GM21825 (cell line): ENCODE measurements around the gene COL12A1.

ENCODE experiments used
- ATAC-seq: cut with Tn5 transposase; IDR thresholded peaks from one replicate; pipeline ENCODE4 v1.9.1; 2021; ENCODE audit warnings: mild to moderate bottlenecking, moderate library complexity; ENCODE audit not compliant: unreplicated experiment

Gene COL12A1

GRCh38 chr6:75180864-75181263, 25.0 kb downstream of the COL12A1 start:
- ATAC-seq: no peak

- no peak for ATAC-seq
Observed at GRCh38 chr6:75178757-75179156, 27.1 kb downstream of the COL12A1 start.

- ATAC-seq: no peak
Observed at GRCh38 chr6:75176076-75176582, 29.7 kb downstream of the COL12A1 start.

- ATAC-seq: no peak
Observed at GRCh38 chr6:75171986-75172385, 33.9 kb downstream of the COL12A1 start.

GRCh38 chr6:75171567-75171966, 34.3 kb downstream of the COL12A1 start:
- no peak for ATAC-seq

GRCh38 chr6:75170691-75171560, 34.9 kb downstream of the COL12A1 start:
- no peak for ATAC-seq

GRCh38 chr6:75169689-75170586, 35.9 kb downstream of the COL12A1 start:
- no peak for ATAC-seq

GRCh38 chr6:75167851-75168250, 38.0 kb downstream of the COL12A1 start:
- no peak for ATAC-seq

- no peak for ATAC-seq
Observed at GRCh38 chr6:75167325-75167724, 38.5 kb downstream of the COL12A1 start.

- ATAC-seq: no peak
Observed at GRCh38 chr6:75166773-75167172, 39.1 kb downstream of the COL12A1 start.

GRCh38 chr6:75166236-75166635, 39.6 kb downstream of the COL12A1 start:
- no peak for ATAC-seq

GRCh38 chr6:75158176-75158575, 47.7 kb downstream of the COL12A1 start:
- ATAC-seq: no peak

- ATAC-seq: no peak
Observed at GRCh38 chr6:75157336-75157735, 48.5 kb downstream of the COL12A1 start.

- no peak for ATAC-seq
Observed at GRCh38 chr6:75156186-75156878, 49.5 kb downstream of the COL12A1 start.

GRCh38 chr6:75155631-75156030, 50.2 kb downstream of the COL12A1 start:
- ATAC-seq: no peak

GRCh38 chr6:75154973-75155372, 50.9 kb downstream of the COL12A1 start:
- no peak for ATAC-seq

- no peak for ATAC-seq
Observed at GRCh38 chr6:75150685-75151412, 55.0 kb downstream of the COL12A1 start.

- ATAC-seq: no peak
Observed at GRCh38 chr6:75149696-75150095, 56.2 kb downstream of the COL12A1 start.

GRCh38 chr6:75149240-75149639, 56.6 kb downstream of the COL12A1 start:
- no peak for ATAC-seq

GRCh38 chr6:75147512-75147911, 58.3 kb downstream of the COL12A1 start:
- ATAC-seq: peak; percentile 93
